Ovary (tissue), 9 donors: Measurements from ENCODE around the gene OR6B3. TPM values are rescaled to one million over a fixed set of nuclear protein-coding genes. Genes with fewer than 3 reads are reported as not detected.
A peak's percentile ranks its signal among the peaks of the same experiment; 100 is the strongest.

Experiments
- DNase-seq, 5 donors: peaks; one replicate each; pipeline ENCODE4 v3.0.0-alpha.2; 2019 to 2020
- H3K27ac ChIP-seq, 2 donors: fragments of 200-600 bp; one replicate each; pipeline versions ENCODE4 v1.5.1 to v1.8.0; 2019 to 2022
- H3K27me3 ChIP-seq: fragments of 200-600 bp; one replicate; pipeline ENCODE4 v1.8.0; 2022
- H3K36me3 ChIP-seq: fragments of 200-600 bp; sonication (generic); one replicate; pipeline ENCODE4 v1.5.1; 2019
- H3K4me1 ChIP-seq: one replicate; pipeline ENCODE4 v1.8.1; 2013; ENCODE audit warnings: mild to moderate bottlenecking, moderate library complexity; ENCODE audit not compliant: insufficient read depth
- H3K4me3 ChIP-seq: fragments of 200-600 bp; sonication (generic); one replicate; pipeline ENCODE4 v1.5.1; 2017
- H3K9me3 ChIP-seq, 2 donors: fragments of 200-600 bp in 1 of 2; sonication (generic) in 1 of 2; one replicate each; pipeline versions ENCODE4 v1.5.1 to v1.8.1; 2013 to 2019; ENCODE audit warnings: mild to moderate bottlenecking in 1 of 2, moderate library complexity in 1 of 2
- EP300 ChIP-seq: sonication (generic); formaldehyde crosslinking; IDR thresholded peaks from one replicate; pipeline ENCODE4 v1.6.1; 2017; ENCODE audit warnings: antibody characterized with exemption
- POLR2A ChIP-seq: fragments of 450-650 bp; IDR thresholded peaks from one replicate; pipeline ENCODE4 v1.6.1; 2017; ENCODE audit warnings: antibody characterized with exemption, mild to moderate bottlenecking, moderate library complexity
- WGBS, 3 donors: extraction: QIAGEN DNeasy Blood & Tissue Kit in 1 of 3; methylation state at CpG; one replicate each; pipeline versions ENCODE4 v1.1.5 to v1.1.7; 2013 to 2017; 5-methylcytosine and 5-hydroxymethylcytosine counted together
- intact Hi-C, 4 donors: fragments of 100-400 bp; cut with DNase I; formaldehyde crosslinking; loops; one replicate each; pipeline versions ENCODE4 v1.11.0 to v1.15.1; 2022 to 2023
- polyA plus RNA-seq, 2 donors: library from polyadenylated mRNA; stranded (reverse); fragments of 200-250 nt in 1 of 2; fragments of 350-450 nt in 1 of 2; fragmentation: Illumina TruSeq in 1 of 2; extraction: RNeasy Lipid Tissue Mini Kit (QIAGEN cat#74804) in 1 of 2; gene quantifications; one replicate each; pipeline ENCODE4 v1.2.3, GENCODE V29; 2013 to 2014
- total RNA-seq, 7 donors: library from RNA; depleted of rRNA in 2 of 7; stranded (reverse); fragments of >200 nt in 2 of 7; fragmentation: NEBNext Ultra II Directional in 3 of 7; extraction: Animal tissue kit (Norgen Biotek cat#: 25700) in 3 of 7; gene quantifications; one replicate each; pipeline versions ENCODE4 v1.1.0 to v1.2.4, GENCODE V29; 2016 to 2023
- TF ChIP-seq, protein P1 (sequence below), 3 donors: fragments of 450-650 bp in 2 of 3; fragments of 200-600 bp in 1 of 3; IDR thresholded peaks; one replicate each; pipeline versions ENCODE4 v1.5.1 to v1.8.0; 2016 to 2022; ENCODE audit warnings: antibody characterized with exemption in 3 of 3, mild to moderate bottlenecking in 1 of 3
- donor health status: DM: no; HTN: no; CAD: no; lungs with moderate emphysema.
- donor health status: DM: no; HTN: no; CAD: no.
- donor health status: Bipolar disorder and iron deficiency.
- donor health status: DM: yes; HTN: yes; CAD: no.
- donor health status: DM: no; HTN: no; CAD: no.
- donor health status: DM: yes; HTN: yes; CAD: no.

OR6B3 gene
- total and polyA plus RNA-seq, 9 donors, result not detected

DNA sequence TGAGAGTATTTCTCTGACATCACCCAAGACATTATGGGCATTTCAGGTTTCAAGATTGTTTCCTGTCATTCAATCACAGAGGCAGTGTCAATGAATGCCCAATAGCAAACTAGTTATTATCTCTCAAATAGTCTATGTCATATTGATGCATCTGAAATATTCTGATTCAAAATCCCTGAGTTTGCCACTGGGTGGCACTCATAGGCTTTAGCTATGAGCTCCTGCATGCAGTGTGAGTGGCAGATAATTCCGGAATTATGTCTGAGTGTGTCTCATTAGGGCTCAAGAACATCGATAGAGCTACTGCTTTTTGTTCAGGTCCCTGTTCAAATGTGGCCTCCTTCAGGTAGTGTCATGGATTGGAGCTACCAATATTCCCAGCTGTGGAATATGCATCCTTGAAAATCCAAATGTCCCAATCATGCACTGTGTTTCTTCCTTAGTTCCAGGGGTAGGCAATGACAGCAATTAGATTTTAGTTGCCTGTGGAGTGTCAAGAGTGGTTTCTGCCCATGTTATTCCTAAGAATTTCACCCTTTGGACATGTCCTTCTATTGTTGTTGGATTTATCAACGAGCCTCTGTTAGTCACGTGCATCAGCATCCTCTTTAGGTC lies 7.8 kb upstream of the OR6B3 start:
- WGBS, 3 donors, result 39 to 44% (median 43%) methylated on average over 4 of the region's 4 CpGs
- TF ChIP-seq, protein P1, sequence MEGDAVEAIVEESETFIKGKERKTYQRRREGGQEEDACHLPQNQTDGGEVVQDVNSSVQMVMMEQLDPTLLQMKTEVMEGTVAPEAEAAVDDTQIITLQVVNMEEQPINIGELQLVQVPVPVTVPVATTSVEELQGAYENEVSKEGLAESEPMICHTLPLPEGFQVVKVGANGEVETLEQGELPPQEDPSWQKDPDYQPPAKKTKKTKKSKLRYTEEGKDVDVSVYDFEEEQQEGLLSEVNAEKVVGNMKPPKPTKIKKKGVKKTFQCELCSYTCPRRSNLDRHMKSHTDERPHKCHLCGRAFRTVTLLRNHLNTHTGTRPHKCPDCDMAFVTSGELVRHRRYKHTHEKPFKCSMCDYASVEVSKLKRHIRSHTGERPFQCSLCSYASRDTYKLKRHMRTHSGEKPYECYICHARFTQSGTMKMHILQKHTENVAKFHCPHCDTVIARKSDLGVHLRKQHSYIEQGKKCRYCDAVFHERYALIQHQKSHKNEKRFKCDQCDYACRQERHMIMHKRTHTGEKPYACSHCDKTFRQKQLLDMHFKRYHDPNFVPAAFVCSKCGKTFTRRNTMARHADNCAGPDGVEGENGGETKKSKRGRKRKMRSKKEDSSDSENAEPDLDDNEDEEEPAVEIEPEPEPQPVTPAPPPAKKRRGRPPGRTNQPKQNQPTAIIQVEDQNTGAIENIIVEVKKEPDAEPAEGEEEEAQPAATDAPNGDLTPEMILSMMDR (IDR thresholded peaks at IDR 0.05), result peak in 2 of 3 donors; percentile 30 to 31
- no peak for TF ChIP-seq POLR2A
- no peak overlapping the region for H3K4me3 ChIP-seq
- no peaks in the 10 kb centered on the region for H3K27me3 ChIP-seq
- H3K27ac ChIP-seq, result no peak overlapping the region
- H3K9me3 ChIP-seq, result no peaks in the 10 kb centered on the region
- no peaks in the 10 kb centered on the region for H3K4me1 ChIP-seq
- no peaks in the 10 kb centered on the region for H3K36me3 ChIP-seq
- intact Hi-C loops, result loop anchor here in 2 of 4 donors (5.0 kb wide), 1 partner anchor 81 kb away; the partner anchor contains the start of gene OTOS (in 2 of the 2)
- DNase-seq, result peak in 1 of 5 donors; percentile 27

DNA sequence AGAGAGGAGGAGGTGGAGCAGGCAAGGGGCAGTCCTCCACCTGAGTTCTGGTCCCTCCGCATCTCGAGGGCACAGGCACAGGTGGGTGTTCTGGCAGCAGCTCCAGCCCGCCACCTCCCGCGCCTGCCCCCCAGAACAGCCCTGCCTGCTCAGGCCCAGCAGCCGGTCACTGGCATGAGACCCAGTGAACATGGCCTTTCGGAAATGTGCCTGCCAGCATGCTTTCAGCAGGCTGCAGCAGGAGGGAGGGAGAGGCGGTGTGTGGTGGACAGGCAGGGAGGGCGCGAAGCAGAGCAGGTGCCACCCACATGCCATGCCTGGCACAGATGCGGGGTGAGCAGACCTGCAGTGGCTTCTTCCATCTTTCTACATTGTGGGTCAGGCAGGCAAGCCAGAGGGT lies 3.4 kb upstream of the OR6B3 start:
- Histone ChIP-seq H3K4me3 (no peak overlapping the region), H3K4me1 (no peaks in the 10 kb centered on the region), H3K27me3 (no peaks in the 10 kb centered on the region), H3K27ac (no peak overlapping the region), H3K9me3 (no peaks in the 10 kb centered on the region), H3K36me3 (no peaks in the 10 kb centered on the region)
- DNase-seq, result no peak
- TF ChIP-seq, protein P1 (IDR thresholded peaks at IDR 0.05), result no peak
- TF ChIP-seq POLR2A (no peak), EP300 (no peak)
- intact Hi-C loops, result loop anchor here in 1 of 4 donors (10.0 kb wide), 1 partner anchor 88 kb away; the partner anchor contains the start of gene OTOS
- WGBS, 3 donors, result 77 to 80% (median 77%) methylated on average over 11 of the region's 11 CpGs

DNA sequence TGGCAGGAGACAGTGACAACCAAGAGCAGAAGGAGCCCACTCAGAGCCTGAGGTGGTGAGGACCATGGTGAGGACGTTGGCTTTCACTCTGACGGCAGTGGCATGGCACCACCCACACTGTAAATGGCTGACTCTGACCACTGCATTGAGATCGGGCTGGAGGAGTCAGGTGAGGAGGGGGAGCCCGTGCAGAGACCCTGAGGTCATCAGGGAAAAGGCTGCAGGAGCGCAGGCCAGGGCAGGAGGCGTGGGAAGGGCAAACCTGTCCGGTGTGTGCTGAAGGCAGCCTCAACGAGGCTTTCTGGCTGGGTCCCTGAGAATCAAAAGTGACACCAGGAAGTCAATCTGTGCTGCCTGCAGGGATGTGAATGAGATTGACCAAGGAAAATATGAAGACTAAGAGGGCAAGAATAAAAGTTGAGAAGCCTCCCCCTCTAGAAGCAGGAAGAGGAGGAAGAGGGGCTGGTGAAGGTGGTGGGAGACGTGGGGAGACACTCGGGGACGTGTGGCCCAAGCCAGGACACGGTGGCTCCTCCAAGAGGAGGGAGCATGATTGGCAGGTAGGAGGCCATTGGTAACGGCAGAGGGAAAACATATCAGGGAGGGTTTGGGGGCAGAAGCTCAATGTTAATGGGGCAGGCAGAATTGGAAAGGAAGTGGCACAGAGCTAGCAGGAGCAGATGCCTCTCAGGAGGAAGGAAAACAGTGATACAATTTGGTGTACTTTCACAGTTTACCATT lies 2.0 kb upstream of the OR6B3 start:
- no peaks in the 10 kb centered on the region for H3K9me3 ChIP-seq
- intact Hi-C loops, result loop anchor here in 1 of 4 donors (10.0 kb wide), 1 partner anchor 89 kb away; the partner anchor contains the start of gene OTOS
- no peak for DNase-seq
- whole genome bisulfite sequencing, 3 donors, result 30 to 43% (median 35%) methylated on average over 13 of the region's 13 CpGs
- no peak overlapping the region for H3K4me3 ChIP-seq
- H3K27me3 ChIP-seq, result no peaks in the 10 kb centered on the region
- no peaks in the 10 kb centered on the region for H3K36me3 ChIP-seq
- H3K4me1 ChIP-seq, result no peaks in the 10 kb centered on the region
- TF ChIP-seq EP300, result no peak
- no peak overlapping the region for H3K27ac ChIP-seq

DNA sequence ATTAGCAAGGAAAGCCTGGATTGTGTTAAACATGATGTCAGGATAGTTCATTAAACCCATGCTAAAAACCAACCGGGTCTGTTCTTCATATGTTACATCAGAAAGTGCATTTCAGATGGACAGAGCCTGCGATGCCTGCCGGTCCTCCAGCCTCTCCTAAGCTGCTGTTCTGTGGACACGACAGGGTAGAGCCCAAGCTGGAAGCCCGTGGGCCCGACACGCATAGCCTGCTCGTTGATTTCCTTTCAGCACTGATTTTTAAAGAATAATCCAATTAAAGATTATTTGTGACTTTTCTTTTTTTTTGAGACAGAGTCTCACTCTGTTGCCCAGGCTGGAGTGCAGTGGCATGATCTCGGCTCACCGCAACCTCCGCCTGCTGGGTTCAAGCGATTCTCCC lies 797 bp downstream of the OR6B3 start:
- no peaks in the 10 kb centered on the region for H3K9me3 ChIP-seq
- no peak overlapping the region for H3K27ac ChIP-seq
- no peaks in the 10 kb centered on the region for H3K4me1 ChIP-seq
- no peaks in the 10 kb centered on the region for H3K36me3 ChIP-seq
- DNase-seq, result no peak
- no peak overlapping the region for H3K4me3 ChIP-seq
- H3K27me3 ChIP-seq, result no peaks in the 10 kb centered on the region
- TF ChIP-seq EP300, result no peak
- TF ChIP-seq POLR2A, result no peak
- TF ChIP-seq, protein P1 (IDR thresholded peaks at IDR 0.05), result no peak
- WGBS, 3 donors, result 81 to 83% (median 81%) methylated on average over 12 of the region's 12 CpGs
- intact Hi-C loops, result loop anchor here in 1 of 4 donors (10.0 kb wide), 1 partner anchor 92 kb away; the partner anchor contains the start of gene OTOS

DNA sequence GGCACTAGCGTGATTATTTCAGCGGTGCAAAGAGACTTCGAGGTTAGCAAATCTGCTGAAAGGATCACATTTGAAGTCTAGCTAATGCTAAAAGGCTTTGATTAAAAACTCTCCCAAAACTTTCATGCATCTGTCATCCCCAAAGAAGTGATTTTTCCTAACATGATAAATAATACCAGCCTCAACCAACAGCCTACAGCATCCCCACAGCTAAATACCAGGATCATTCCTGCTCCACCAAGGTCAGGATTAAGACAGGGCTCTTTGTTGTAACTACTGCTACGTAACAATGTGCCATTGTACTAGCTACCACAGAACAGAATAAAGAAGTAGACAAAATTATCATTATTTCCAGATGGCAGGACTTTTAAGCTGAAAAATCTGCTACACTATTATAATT lies 1.6 kb downstream of the OR6B3 start:
- 62 to 74% (median 65%) methylated on average over 4 of the region's 4 CpGs for WGBS, 3 donors
- no peak overlapping the region for H3K4me3 ChIP-seq
- intact Hi-C loops, result loop anchor here in 1 of 4 donors (10.0 kb wide), 1 partner anchor 93 kb away; the partner anchor contains the start of gene OTOS

More for the DNA sequence above, 1.6 kb downstream of the OR6B3 start:
- TF ChIP-seq POLR2A (no peak), EP300 (no peak)
- TF ChIP-seq, protein P1 (IDR thresholded peaks at IDR 0.05), result no peak
- Histone ChIP-seq H3K9me3 (no peaks in the 10 kb centered on the region), H3K27ac (no peak overlapping the region), H3K27me3 (no peaks in the 10 kb centered on the region), H3K36me3 (no peaks in the 10 kb centered on the region), H3K4me1 (no peaks in the 10 kb centered on the region)
- DNase-seq, result no peak
